GM18508 (cell line): ENCODE results near the gene NPVF.

ENCODE experiments used
- ATAC-seq: cut with Tn5 transposase; IDR thresholded peaks from one replicate; pipeline ENCODE4 v1.9.1; 2021; ENCODE audit warnings: moderate number of reproducible peaks; ENCODE audit not compliant: insufficient read depth, unreplicated experiment

NPVF gene

DNA sequence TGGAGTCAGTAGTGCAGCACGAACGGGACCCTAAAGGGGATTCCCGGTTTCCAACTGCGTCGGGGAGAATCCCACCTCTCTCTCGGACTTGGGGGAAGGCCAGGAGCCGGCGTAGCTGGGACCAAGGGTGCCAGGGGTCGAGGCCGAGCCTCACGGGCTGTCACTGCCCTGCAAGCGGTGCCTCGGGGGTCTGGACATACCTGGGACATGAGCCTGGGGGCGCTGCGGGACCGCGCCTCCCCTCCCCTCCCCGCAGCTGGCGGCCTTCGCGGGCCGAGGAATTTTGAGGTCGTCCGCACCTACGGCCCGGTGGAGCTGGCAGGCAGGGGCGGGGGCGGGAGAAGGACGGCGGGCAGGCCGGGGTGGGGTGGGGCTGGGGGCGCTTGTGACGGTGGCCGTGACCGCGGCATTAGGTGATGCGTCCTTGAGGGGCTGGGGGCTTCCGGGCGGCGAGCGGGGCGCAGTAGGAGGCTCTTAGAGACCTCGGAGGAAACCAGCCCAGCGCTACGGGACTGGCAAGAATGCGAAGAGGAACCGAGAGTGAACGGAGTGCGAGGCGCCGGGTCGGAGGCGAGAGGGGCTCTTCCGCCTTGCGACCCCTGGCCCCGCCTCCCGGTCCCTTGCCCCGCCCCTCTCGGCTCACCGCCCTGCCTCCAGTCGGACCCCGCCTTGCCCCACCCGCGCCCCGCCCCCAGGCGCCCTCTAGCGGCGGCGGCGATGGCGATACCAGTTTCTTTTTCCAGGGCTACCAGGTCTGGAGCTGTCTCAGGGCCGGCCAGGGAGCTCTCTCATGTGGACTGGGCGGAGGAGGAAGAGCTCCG, 48.3 kb downstream of the NPVF start:
- ATAC-seq, result peak; percentile 88

DNA sequence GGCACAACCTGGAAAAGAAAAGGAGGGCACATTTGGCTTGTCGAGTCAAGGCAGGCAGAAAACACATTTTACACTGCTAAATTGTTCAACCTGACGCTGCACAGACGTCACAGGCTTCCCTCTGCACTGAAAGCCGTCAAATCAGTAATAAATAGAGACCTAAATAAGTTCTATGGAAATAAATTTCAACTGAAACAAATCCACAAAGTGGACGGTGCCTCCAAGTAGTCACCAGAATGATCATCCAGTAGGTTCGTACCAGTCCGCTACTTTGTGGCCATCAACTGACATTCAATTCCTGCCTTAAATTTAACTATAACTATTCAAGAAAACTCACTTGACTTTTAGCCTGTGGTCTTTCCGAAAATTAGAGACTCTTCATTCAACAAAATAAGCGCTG, 49.0 kb downstream of the NPVF start:
- ATAC-seq, result no peak
